H54 (cell line): ENCODE measurements around the gene SLC6A11.
A peak's percentile ranks its signal among the peaks of the same experiment; 100 is the strongest.

Experiments used
- DNase-seq: peaks from one replicate; pipeline ENCODE4 v3.0.0; 2011; ENCODE audit warnings: low spot score, mixed read lengths; ENCODE audit not compliant: insufficient read length
- FAIRE-seq: peaks from 3 replicates; lab custom pipeline; 2011; peaks lifted over from hg19 to GRCh38; lab: Jason Lieb, UNC
- POLR2A ChIP-seq: IDR thresholded peaks from 2 replicates; pipeline ENCODE4 v1.6.1; 2011; ENCODE audit warnings: low read depth, mild to moderate bottlenecking, low read length

SLC6A11 gene

DNA sequence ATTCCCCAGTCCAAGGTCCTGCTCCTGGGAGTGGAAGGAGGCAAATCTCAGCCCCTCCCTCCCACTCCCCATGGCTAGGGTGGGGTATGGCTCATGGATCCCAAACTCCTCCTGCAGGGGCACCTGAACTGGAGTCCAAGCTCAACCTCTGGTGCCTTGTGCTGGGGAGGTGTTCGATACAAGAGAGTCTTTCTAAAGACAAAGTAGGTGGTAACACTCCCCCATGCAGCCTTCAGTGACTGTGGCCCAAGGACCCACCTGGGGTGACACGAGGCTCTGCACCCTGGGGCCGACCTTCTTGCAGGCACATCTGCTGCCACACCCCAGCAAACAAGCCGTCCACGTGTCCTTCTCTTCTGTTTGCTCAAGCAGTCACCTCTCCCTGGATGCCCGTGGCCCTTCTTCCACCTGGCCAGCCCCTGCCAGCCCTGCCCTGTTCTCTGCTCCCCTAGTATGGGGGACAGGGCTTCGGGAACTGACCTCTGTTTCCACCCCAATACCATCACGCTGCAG lies 36.7 kb upstream of the SLC6A11 start:
- FAIRE-seq = no peak
- no peak for DNase-seq
- no peak for TF ChIP-seq POLR2A

DNA sequence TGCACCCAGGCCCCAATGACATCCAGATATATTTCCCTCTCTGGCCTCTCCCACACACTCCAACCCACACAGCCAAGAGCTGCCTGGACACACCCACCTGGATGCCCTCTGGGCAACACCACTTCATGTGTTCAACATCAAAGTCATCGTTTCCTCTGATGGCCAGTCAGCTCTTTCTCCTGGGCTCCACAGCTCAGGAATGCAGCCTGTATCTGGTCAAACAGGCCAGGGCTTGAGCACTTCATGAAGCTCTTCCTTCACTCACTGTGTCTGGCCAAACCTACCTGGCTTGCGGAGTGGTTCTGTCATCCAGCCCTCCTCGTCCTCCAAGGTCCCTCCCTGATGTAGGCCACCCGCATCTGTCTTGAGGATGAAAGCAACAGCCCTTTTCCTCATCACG lies 35.8 kb upstream of the SLC6A11 start:
- FAIRE-seq (no peak), DNase-seq (no peak)
- TF ChIP-seq POLR2A = no peak

DNA sequence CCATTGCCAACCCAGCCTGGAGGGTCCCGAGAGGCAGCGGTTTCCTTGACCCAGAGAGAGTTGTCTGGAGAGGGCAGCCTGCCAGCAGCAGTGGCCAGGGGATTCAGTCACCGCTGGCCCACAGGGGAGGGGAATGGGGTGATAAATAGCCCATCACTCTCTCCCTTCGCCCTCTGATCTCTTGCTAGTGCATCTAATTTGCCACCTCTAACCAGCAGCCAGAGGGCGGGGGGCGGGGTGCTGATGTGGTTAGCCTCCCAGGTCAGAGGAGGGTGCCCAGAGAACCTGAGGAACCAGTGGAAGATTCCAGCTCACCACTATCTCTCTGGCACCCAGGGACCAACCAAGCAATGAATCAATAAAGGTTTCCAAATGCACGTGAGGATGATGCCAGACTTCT lies 35.1 kb upstream of the SLC6A11 start:
- no peak for FAIRE-seq
- DNase-seq = no peak
- TF ChIP-seq POLR2A = no peak

DNA sequence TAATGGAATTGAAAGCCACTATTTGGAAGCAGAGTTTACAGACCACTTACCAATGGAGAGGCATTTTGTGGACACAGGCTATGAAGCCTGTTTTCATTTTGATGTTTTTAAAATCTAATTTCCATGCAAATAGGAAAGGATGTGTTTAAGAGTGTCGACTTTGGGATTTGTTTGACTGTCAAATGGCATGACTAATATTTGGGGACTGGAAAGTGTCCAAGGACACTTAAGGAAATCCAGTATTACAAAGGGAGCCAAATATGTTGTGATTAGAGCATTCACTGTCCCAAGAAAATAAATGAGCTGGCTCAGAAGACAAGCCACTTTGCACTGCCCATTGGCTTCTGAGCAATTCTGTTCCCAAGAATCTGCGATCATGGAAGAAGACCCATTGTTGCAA lies 34.0 kb upstream of the SLC6A11 start:
- DNase-seq = no peak
- TF ChIP-seq POLR2A = no peak
- no peak for FAIRE-seq

DNA sequence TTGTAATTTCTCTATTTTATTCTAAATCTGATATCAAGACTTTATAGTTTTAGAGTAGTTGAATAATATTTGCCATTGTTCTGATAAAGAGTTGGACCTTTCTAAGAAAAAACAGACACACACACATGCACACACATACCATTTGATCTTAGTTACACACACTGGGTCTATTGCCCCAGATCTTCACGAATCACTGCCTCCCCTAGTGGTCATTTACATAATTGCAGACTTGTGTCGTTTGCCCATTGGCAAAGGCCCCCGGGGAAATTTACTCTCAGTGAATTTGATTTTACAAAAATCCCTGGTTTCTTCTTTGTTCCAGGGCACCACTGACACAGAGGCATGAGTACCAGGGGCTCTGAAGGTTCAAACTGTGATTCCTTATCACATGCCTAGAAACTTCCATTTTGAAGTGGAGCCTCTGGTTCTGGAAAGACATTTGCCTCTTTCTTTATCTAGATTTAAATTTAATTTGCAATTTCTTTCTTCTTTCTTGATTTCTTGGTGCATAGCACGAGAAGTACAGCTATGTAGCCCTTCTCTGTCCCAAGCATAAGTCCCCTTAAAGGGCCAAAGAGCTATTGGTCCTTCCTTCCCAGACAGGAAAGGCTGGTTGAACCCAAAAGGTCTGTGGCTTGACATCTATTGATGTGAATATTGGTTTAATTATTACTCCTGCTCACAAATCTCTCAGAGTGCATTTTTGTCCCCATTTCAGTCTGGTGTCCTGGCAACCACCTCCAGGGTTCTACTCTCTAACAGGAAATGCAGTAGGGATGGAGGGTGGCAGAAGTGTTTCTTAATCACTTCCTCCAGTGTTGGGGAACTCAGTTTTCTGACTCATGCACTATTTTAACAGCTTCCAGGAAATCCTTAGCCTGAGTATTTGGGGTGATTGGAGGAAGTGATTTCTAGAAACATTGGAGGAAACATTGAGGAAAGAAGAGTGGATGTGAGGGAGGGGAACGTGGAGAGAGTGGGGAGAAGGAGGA lies 32.4 kb upstream of the SLC6A11 start:
- no peak for FAIRE-seq
- no peak for TF ChIP-seq POLR2A
- DNase-seq = peak; percentile 38

DNA sequence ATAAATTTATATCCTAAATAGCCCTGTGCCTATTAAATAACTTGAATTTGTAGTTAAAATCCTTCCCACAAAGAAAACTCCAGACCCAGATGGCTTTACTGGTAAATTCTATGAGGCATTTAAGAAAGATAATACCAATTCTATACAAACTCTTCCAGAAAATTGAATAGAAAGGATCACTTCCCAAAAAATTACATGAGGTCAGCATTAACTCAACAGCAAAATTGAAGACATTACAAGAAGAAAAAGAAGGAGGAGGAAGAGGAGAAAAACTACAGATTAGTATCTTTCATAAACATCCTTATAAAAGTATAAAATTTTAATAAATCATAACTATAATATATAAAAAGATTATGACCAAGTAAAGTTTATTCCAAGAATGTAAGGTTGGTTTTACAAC lies 29.4 kb upstream of the SLC6A11 start:
- FAIRE-seq = no peak
- no peak for TF ChIP-seq POLR2A
- no peak for DNase-seq

DNA sequence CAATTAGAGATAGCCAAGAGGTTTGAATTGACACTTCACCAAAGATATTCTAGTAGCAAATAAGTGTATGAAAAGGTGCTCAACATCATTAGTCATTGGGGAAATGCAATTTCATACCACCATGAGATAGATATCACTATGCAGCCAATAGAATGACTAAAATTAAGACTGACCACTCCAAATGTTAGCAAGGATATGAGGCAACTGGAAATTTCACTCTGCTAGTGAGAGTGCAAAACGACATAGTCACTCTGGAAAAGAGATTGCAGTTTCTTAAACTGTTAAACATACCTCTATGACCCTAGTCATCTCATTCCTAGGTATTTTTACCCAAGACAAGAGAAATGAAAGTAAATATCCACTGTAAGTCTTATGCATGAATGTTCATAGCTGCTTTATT lies 27.6 kb upstream of the SLC6A11 start:
- FAIRE-seq = no peak
- TF ChIP-seq POLR2A = no peak
- DNase-seq = no peak

DNA sequence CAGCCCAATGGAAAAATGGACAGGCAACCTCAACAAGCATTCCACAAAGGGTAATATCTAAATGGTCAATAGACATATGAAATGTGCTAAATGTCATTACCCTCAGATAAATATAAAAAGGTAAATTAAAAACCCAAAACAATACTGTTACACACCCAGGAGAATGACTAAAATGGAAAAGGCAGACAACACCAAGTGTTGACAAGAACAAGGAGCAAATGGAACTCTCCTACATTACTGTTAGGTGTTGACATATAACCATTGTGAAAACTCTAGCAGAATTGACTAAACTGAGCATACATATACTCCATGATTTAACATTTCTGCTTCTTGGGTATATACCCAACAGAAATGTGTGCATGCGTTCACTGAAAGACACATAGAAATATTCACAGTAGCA lies 25.3 kb upstream of the SLC6A11 start:
- DNase-seq = no peak
- no peak for FAIRE-seq
- TF ChIP-seq POLR2A = no peak

DNA sequence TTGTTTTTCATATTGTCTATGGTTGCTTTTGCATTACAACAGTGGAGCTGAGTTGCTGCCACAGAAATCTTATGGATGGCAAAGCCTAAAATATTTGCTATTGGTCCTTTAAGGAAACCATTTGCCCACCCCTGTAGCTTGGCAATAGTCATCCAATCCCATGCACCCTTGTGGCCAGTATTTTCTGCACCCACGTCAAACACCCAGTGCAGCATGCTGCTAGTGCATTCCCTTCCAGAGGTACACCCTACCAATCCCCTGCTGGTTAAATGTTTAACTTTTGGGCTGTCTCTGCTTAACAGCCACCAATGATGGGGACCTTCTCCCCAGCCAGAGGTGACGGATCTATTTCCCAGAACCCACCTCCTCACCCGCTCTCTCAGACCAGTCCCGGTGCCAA lies 23.8 kb upstream of the SLC6A11 start:
- no peak for DNase-seq
- no peak for TF ChIP-seq POLR2A
- FAIRE-seq = no peak

DNA sequence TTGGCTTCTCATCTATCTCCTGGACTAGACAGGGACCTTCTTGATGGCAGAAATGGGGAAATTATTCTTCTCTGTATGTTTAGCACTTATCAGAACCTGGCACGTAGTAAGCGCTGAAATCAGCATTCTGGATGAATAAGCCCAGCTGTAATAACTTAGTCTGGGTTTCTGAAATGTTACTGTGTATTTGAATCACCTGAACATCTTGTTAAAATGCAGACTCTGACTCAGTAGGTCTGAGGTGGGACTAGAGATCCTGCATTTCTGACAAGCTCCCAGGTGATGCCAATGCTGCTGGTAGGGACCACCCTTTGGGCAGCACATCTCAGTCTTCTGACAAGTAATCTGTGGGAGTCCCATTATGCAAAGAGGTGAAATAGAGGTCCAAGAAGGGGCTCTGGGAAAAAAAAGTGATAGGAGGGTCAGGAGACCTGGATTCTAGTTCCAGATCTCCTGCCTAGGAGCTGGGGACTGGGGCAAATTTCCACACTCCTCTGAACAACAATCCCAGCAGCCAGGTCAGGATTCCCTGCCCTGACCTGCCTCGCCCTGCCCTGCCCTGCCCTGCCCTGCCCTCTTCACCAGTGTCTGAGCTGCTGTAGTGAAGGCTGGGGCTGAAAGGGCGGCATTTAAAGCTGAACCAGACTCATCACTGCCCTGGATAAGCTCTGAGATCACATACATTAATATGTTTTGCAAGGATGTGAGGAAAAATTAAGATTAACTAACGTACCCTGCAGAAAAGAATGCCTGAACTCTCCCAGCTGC lies 17.2 kb upstream of the SLC6A11 start:
- no peak for FAIRE-seq
- TF ChIP-seq POLR2A = no peak
- no peak for DNase-seq

DNA sequence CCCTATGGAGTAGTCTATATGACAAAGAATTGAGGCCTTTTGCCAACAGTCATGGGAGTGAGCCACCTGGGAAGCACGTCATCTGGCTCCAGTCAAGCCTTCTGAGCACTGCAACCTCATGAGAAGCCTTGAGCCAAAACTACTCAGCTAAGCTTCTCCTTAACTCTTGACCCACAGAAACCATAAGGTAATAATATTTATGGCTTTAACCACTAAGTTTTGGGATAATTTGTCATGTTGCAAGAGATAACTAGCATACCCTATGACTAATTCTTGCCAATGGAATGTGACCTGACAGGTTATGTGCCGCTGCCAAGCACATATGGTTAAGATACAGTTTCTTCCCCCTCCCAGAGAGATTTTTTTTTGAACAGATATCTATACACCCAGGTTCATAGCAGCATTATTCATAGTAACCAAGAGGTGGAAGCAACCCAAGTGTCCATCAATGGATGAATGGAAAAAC lies 11.8 kb upstream of the SLC6A11 start:
- FAIRE-seq (no peak), DNase-seq (no peak)
- no peak for TF ChIP-seq POLR2A

DNA sequence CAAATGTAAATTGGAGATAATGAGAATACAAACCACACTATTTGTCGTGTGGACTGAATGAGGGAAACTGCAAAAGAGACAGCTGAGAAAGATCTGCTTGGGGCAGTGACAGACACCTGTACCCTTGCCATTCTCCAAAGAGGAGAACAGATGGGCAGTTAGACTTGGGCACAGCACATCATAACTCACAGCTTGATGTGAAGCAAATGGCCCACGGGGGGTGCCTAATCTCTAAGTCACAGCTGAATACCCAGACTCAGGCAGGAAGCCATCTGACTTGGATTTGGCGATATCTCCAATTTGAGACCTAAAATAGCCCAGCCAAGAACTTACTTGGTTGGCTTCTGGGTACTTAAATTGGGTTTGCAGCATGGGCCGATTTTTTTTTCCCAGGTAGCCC lies 10.0 kb upstream of the SLC6A11 start:
- DNase-seq = no peak
- no peak for TF ChIP-seq POLR2A

DNA sequence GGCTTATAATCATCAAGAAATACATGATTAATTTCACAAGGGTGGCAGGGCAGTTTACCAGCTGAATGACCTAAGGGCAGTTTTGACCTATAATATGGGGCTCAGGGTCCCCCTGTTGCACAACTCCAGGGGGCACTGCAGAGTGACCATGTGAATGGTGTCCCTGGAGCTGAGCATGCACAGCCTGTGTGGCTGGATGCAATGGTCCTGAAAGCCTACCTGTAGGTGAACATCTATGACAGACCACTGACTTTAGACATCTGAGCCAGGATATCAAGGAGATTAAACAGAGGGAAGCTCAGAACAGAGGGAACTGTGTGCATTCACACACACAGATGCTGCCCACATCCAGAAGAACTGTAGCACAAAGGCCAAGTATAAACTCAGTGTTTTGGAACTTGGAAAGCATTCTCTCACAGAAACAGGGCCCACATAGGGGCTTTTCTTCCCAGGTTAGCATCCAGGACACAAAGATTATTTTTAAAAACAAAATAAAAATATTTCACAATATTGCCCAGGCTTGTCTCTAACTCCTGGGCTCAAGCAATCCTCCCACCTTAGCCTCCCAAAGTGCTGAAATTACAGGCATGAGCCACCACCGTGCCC lies 7.8 kb upstream of the SLC6A11 start:
- no peak for TF ChIP-seq POLR2A
- no peak for FAIRE-seq
- no peak for DNase-seq

More for the DNA sequence above, 10.0 kb upstream of the SLC6A11 start:
- no peak for FAIRE-seq

DNA sequence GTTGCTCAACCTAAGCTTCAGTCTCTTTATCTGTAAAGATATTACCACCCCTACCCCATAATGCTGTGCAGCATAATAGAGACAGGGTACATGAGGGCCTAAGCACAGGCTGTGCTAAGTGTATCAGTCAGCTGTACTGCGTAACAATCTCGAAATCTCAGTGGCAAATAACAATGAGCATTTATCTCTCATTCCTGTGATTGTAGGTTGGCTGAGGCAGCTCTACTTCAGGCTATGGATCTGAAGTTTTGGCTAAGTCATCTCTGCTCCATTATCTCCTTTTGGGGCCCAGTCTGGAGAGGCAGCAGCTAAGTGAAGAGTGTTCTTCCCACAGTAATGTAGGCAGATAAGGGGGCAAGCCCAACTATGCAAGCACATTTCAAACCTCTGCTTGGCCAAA lies 7.1 kb upstream of the SLC6A11 start:
- no peak for DNase-seq
- TF ChIP-seq POLR2A = no peak
- no peak for FAIRE-seq
